Cardiac fibroblast (primary cell): ENCODE measurements around the gene TGM1.
A peak's percentile ranks its signal among the peaks of the same experiment; 100 is the strongest.
"Not testable (repeated sequence)": the region's sequence is repeated elsewhere in the genome, so short reads cannot be mapped to it uniquely, and the experiment has no call there.

Source experiments
- DNase-seq, 2 donors: peaks; one replicate each; pipeline versions ENCODE4 v3.0.0 to v3.0.0-alpha.2; 2010; ENCODE audit warnings: low read depth in 2 of 2
- H3K4me3 ChIP-seq, 2 donors: replicated peaks in 1 of 2; 1 replicate in 1 of 2; 2 replicates in 1 of 2; pipeline ENCODE4 v1.5.1; 2011; ENCODE audit warnings: low read depth in 2 of 2, low read length in 2 of 2, mild to moderate bottlenecking in 2 of 2, moderate library complexity in 1 of 2
- TF ChIP-seq, protein P1 (sequence below): IDR thresholded peaks from one replicate; pipeline ENCODE4 v1.5.1; 2011; ENCODE audit warnings: low read depth, mild to moderate bottlenecking, low read length, inconsistent platforms

TGM1 gene

DNA sequence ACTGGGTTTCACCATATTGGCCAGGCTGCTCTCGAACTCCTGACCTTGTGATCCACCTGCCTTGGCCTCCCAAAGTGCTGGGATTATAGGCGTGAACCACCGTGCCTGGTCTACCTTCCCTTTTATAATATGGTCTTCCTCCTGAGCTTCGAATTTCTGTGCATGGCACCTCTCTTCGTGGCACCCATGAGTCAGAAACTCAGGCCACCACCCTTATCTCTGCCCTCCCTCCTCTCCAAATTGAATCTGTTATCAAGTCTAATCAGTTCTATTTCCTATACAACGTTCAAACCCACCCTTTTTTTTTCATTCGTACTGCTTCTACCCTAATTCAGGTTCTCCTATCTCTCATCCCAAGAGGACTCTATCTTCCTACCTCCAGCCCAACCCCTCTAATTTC is 15.6 kb downstream of the TGM1 start:
- no peak for DNase-seq
- TF ChIP-seq, protein P1, sequence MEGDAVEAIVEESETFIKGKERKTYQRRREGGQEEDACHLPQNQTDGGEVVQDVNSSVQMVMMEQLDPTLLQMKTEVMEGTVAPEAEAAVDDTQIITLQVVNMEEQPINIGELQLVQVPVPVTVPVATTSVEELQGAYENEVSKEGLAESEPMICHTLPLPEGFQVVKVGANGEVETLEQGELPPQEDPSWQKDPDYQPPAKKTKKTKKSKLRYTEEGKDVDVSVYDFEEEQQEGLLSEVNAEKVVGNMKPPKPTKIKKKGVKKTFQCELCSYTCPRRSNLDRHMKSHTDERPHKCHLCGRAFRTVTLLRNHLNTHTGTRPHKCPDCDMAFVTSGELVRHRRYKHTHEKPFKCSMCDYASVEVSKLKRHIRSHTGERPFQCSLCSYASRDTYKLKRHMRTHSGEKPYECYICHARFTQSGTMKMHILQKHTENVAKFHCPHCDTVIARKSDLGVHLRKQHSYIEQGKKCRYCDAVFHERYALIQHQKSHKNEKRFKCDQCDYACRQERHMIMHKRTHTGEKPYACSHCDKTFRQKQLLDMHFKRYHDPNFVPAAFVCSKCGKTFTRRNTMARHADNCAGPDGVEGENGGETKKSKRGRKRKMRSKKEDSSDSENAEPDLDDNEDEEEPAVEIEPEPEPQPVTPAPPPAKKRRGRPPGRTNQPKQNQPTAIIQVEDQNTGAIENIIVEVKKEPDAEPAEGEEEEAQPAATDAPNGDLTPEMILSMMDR: no peak
- H3K4me3 ChIP-seq: no peak overlapping the region

GRCh38 chr14:24246765-24247212 is 16.2 kb downstream of the TGM1 start:
- H3K4me3 ChIP-seq: no peak overlapping the region
- TF ChIP-seq, protein P1: no peak
- DNase-seq: no peak

DNA sequence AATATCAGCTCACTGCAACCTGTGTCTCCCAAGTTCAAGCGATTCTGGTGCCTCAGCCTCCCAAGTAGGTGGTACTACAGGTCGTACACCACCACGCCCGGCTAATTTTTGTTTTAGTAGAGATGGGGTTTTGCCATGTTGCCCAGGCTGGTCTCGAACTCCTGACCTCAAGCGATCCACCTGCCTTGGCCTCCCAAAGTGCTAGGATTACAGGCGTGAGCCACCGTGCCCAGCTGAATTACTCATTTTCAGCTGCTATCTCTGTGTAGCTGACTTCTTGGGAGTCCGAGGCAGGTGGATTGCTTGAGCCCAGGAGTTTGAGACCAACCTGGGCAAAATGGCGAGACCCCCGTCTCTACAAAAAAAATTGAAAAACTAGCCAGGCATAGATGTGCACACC is 17.6 kb downstream of the TGM1 start:
- not testable (repeated sequence) for DNase-seq, H3K4me3 ChIP-seq

DNA sequence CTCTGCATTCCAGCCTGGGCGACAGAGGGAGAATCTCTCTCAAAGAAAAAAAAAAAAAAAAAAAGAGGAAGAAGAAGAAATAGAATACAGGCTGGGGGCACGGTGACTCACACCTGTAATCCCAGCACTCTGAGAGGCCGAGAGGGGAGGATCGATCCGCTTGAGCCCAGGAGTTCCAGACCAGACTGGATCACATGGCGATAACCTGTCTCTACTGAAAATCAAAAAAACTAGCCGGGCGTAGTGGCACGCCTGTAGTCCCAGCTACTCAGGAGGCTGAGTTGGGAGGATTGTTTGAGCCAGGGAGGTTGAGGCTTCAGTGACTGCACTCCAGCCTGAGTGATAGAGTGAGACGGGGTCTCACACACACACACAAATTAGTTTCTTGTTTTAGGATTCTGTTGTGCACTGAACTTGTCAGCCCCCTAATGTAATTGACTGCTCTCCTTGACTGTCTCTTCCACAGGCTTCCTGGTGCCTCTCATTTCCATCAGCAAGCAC is 19.6 kb downstream of the TGM1 start:
- TF ChIP-seq, protein P1: no peak
- no peak for DNase-seq
- peak overlapping the region; percentile 88 to 89 for H3K4me3 ChIP-seq

GRCh38 chr14:24241829-24242443 is 21.0 kb downstream of the TGM1 start:
- peak; percentile 93 to 94 for DNase-seq
- peak overlapping the region; percentile 88 to 89 for H3K4me3 ChIP-seq
- TF ChIP-seq, protein P1: peak; percentile 40

DNA sequence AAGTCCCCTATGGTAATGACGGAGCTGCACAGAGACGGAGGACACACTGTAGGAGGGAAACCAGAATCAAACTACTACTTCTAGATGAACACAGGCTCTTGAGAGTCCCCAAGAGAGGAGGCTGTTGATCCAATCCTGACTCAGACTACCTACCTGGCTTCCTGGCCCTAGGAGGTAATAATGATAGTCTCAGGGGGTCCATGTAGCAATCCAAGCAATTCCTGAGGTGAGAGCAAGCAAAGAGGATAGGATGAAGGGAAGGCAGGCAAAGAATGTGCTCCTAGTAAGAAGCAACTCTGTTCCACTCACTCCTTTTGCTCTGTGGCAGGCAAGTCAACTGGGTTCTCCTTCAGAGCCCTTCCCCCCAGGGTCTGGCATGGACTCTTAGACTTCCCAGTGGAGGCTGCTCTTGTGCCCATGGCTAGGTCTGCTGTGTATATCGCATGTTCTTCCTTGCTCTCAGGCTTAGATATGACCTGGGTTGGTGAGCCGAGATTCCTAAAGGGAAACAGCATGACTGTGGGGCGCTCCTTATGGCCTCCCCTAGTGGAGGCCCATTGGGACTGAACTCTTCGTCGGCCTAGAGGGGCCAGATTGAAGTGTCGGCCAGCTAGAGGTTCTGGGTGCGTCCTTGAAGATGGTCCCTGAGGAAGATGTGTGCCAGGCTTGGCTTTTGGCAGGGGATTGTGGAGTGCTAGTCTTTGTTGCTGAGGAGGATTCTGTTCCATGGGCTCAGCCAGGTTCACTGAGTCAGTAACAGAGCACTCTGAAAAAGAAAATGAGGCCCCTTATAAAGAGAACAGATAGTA is 22.7 kb downstream of the TGM1 start:
- H3K4me3 ChIP-seq: no peak overlapping the region
- DNase-seq: no peak
- TF ChIP-seq, protein P1: no peak

- TF ChIP-seq, protein P1: no peak
- no peak overlapping the region for H3K4me3 ChIP-seq
- no peak for DNase-seq
Observed at GRCh38 chr14:24238527-24239037, 24.4 kb downstream of the TGM1 start.
